ENCODE results near the gene MAGI2. TPM values are rescaled to one million over a fixed set of nuclear protein-coding genes. Genes with fewer than 3 reads are reported as not detected.

The MAGI2 gene
- total and polyA plus RNA-seq, 2 donors (not counting 3 experiments of a cell fraction or from before 2014, with no cell fraction given): 0.28 to 6.0 TPM

GRCh38 chr7:78124216-78124615 is 1329.3 kb downstream of the MAGI2 start:
- no peak overlapping the region for H3K4me3 ChIP-seq (replicated peaks in 1 of 3; ENCODE audit: insufficient read depth in 1 of 3, low read depth in 1 of 3, low read length in 3 of 3)
- no peaks in the 10 kb centered on the region for H3K9me1 ChIP-seq (replicated peaks; ENCODE audit: control insufficient read depth, extremely low read depth, insufficient read depth, low read length)
- no peaks in the 10 kb centered on the region for H3K4me1 ChIP-seq (ENCODE audit: control insufficient read depth, extremely low read depth, insufficient read depth, low read length)
- BruUV-seq (replicated peaks): no TSS peak
- DNase-seq (ENCODE audit: low read depth, low spot score): no peak
- no peak overlapping the region for H2AFZ ChIP-seq (ENCODE audit: low read depth, low read length)
- ChIA-PET CTCF (interaction anchor here (0.9 to 1.4 kb wide), 2 partner anchors 11 to 32 kb away, joined by 3 to 4 read pairs; no protein-coding TSS in a partner anchor), POLR2A (no interaction called here)
- dilution Hi-C loops (cut with MboI; ENCODE audit: extremely low pct_ligation_motif_present, low sequenced_read_pairs) (no loop called here), intact Hi-C loops (cut with micrococcal nuclease) (no loop called here)
- no peaks in the 10 kb centered on the region for H3K36me3 ChIP-seq (ENCODE audit: control insufficient read depth in 2 of 2, extremely low read depth in 1 of 2, insufficient read depth in 2 of 2, low read length in 2 of 2)
- no peaks in the 10 kb centered on the region for H3K9me3 ChIP-seq (replicated peaks; ENCODE audit: control insufficient read depth, insufficient read depth, low read length)
- H3K79me2 ChIP-seq (ENCODE audit: control insufficient read depth, insufficient read depth, low read length): no peaks in the 10 kb centered on the region
- no peak overlapping the region for H3K4me2 ChIP-seq (ENCODE audit: insufficient read depth, low read length)
- no peak overlapping the region for H3K9ac ChIP-seq (replicated peaks; ENCODE audit: extremely low read depth, insufficient read depth, low read length)
- no peaks in the 10 kb centered on the region for H4K20me1 ChIP-seq (replicated peaks; ENCODE audit: control insufficient read depth, extremely low read depth, insufficient read depth, low read length)
- no peak for FAIRE-seq
- no peaks in the 10 kb centered on the region for H3K27me3 ChIP-seq (ENCODE audit: control insufficient read depth in 2 of 2, insufficient read depth in 2 of 2, low read length in 2 of 2)
- no peak overlapping the region for H3K27ac ChIP-seq (ENCODE audit: insufficient read depth, low read depth, low read length)
- TF ChIP-seq POLR2AphosphoS5 (IDR thresholded peaks at IDR 0.05; ENCODE audit: insufficient read depth, low read depth, low read length): no peak

GRCh38 chr7:78121888-78122287 is 1331.6 kb downstream of the MAGI2 start:
- dilution Hi-C loops (cut with MboI; ENCODE audit: extremely low pct_ligation_motif_present, low sequenced_read_pairs): no loop called here
- no peaks in the 10 kb centered on the region for H3K36me3 ChIP-seq (ENCODE audit: control insufficient read depth in 2 of 2, extremely low read depth in 1 of 2, insufficient read depth in 2 of 2, low read length in 2 of 2)
- H3K27me3 ChIP-seq (ENCODE audit: control insufficient read depth in 2 of 2, insufficient read depth in 2 of 2, low read length in 2 of 2): no peaks in the 10 kb centered on the region
- BruUV-seq (replicated peaks): no TSS peak
- FAIRE-seq (no peak), DNase-seq (ENCODE audit: low read depth, low spot score) (no peak)
- ChIA-PET CTCF (interaction anchor here (2.0 kb wide), 1 partner anchor 12 kb away, joined by 11 read pairs; no protein-coding TSS in a partner anchor), POLR2A (no interaction called here)
- no peak overlapping the region for H3K4me3 ChIP-seq (replicated peaks in 1 of 3; ENCODE audit: insufficient read depth in 1 of 3, low read depth in 1 of 3, low read length in 3 of 3)
- no peak for TF ChIP-seq CTCF (IDR thresholded peaks at IDR 0.05; ENCODE audit: extremely low read depth in 1 of 2, insufficient read depth in 1 of 2, low read depth in 1 of 2, low read length in 2 of 2)
- no peak for TF ChIP-seq JUN (IDR thresholded peaks at IDR 0.05; ENCODE audit: borderline replicate concordance, insufficient read depth, insufficient read length, low read depth)
- no peak for TF ChIP-seq FOS (IDR thresholded peaks at IDR 0.05; ENCODE audit: borderline replicate concordance, insufficient read depth, low read length)
- no peak for TF ChIP-seq MAX (IDR thresholded peaks at IDR 0.05; ENCODE audit: insufficient read depth, insufficient read length)
- no peak for TF ChIP-seq GATA2 (IDR thresholded peaks at IDR 0.05; ENCODE audit: insufficient read depth, insufficient read length, low read depth, low read length)
- TF ChIP-seq MYC (IDR thresholded peaks at IDR 0.05; ENCODE audit: low read depth, low read length): no peak
- no peak for TF ChIP-seq POLR2AphosphoS5 (IDR thresholded peaks at IDR 0.05; ENCODE audit: insufficient read depth, low read depth, low read length)
- TF ChIP-seq EZH2 (IDR thresholded peaks at IDR 0.05; ENCODE audit: borderline replicate concordance, low read depth, low read length, severe bottlenecking): no peak
- no peak for TF ChIP-seq POLR2A (IDR thresholded peaks at IDR 0.05; ENCODE audit: low read depth, low read length)
- no peak overlapping the region for H3K9ac ChIP-seq (replicated peaks; ENCODE audit: extremely low read depth, insufficient read depth, low read length)
- H3K9me1 ChIP-seq (replicated peaks; ENCODE audit: control insufficient read depth, extremely low read depth, insufficient read depth, low read length): no peaks in the 10 kb centered on the region
- H3K9me3 ChIP-seq (replicated peaks; ENCODE audit: control insufficient read depth, insufficient read depth, low read length): no peaks in the 10 kb centered on the region
- H3K4me2 ChIP-seq (ENCODE audit: insufficient read depth, low read length): no peak overlapping the region
- no peaks in the 10 kb centered on the region for H3K79me2 ChIP-seq (ENCODE audit: control insufficient read depth, insufficient read depth, low read length)
- H3K27ac ChIP-seq (ENCODE audit: insufficient read depth, low read depth, low read length): no peak overlapping the region
- no peak overlapping the region for H2AFZ ChIP-seq (ENCODE audit: low read depth, low read length)
- intact Hi-C loops (cut with micrococcal nuclease): no loop called here
- H3K4me1 ChIP-seq (ENCODE audit: control insufficient read depth, extremely low read depth, insufficient read depth, low read length): no peaks in the 10 kb centered on the region
- no peaks in the 10 kb centered on the region for H4K20me1 ChIP-seq (replicated peaks; ENCODE audit: control insufficient read depth, extremely low read depth, insufficient read depth, low read length)
